GM13976 (cell line): Measurements from ENCODE around the gene OMA1.
A peak's percentile ranks its signal among the peaks of the same experiment; 100 is the strongest.
"Not testable (repeated sequence)": the region's sequence is repeated elsewhere in the genome, so short reads cannot be mapped to it uniquely, and the experiment has no call there.

ENCODE experiments used
- DNase-seq: peaks from one replicate; pipeline ENCODE4 v3.0.0; 2012; ENCODE audit warnings: low spot score
- in situ Hi-C: fragments of 300-500 bp; cut with MboI; formaldehyde crosslinking; loops from one replicate; pipeline ENCODE4 v1.12.0; 2022; ENCODE audit warnings: low sequenced_read_pairs, mixed read lengths, inconsistent platforms; ENCODE audit not compliant: unreplicated experiment
- TF ChIP-seq, protein P1 (sequence below): IDR thresholded peaks from 2 replicates; pipeline ENCODE4 v1.5.1; 2012; ENCODE audit warnings: borderline replicate concordance, mild to moderate bottlenecking; ENCODE audit not compliant: insufficient read depth; ENCODE audit errors: extremely low read depth, missing control alignments, control extremely low read depth

OMA1 gene

DNA sequence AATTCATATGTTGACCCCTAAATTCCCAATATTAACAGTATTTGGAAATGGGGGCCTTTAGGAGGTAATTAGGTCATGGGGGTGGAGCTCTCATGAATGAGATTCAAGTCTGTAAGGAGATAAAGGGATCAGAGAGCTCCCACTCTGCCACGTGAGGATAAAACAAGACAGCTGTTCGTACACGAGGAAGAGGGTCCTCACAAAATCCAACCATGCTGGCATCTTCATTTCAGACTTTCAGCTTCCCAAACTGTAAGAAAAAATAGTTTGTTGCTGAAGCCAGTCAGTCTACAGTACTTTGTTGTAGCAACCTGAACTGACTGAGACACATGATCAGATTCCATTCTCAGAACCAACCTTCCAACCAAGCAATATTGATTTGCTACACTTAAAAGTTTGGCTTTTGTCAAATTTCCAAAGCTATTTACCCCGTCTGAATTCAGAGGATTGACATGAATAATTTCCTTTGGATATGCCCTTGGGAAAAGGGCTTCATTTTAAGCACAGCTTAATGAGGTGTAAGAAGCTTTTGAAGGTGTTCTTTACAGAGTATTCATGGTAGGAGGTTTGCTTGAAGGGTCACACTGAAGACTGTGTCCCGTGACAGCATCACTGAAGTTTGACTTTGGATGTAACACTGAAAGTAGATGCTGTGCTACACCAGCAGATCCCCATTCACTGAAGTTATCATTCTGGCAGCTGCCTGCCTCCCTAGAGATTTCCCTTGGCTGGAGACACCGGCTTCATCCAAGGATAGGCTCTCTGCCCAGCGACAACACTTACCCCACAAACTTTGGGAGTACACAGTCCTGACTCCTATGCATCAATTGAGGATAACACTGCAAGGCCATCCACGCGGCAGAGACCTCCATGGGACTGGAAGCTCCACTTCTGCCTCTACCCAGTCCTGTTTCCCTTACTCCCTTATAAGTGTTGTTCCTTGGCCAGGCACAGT lies 4.9 kb upstream of the OMA1 start:
- in situ Hi-C loops = no loop called here

DNA sequence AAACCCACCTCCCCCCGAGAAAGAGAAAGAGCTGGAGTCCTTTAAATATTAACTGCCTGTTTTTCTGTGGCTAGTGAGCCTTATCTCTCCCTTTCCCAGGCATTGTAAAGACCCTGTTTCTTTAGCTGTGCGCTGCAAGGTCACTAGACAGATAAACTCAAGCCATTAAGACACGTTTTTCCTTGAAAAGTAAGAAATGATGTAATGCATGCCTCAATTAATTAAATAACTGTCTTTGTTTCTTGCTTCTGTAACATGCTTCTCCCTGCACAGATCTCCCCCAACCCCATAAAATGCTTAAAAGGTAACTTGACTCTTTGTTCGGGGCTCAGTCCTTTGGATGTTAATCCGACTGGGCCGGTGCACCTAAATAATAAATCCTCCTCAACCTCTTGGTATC lies 2.8 kb upstream of the OMA1 start:
- DNase-seq, in situ Hi-C loops: not testable (repeated sequence)

More for the DNA sequence above, 4.9 kb upstream of the OMA1 start:
- no peak for DNase-seq
- TF ChIP-seq, protein P1, sequence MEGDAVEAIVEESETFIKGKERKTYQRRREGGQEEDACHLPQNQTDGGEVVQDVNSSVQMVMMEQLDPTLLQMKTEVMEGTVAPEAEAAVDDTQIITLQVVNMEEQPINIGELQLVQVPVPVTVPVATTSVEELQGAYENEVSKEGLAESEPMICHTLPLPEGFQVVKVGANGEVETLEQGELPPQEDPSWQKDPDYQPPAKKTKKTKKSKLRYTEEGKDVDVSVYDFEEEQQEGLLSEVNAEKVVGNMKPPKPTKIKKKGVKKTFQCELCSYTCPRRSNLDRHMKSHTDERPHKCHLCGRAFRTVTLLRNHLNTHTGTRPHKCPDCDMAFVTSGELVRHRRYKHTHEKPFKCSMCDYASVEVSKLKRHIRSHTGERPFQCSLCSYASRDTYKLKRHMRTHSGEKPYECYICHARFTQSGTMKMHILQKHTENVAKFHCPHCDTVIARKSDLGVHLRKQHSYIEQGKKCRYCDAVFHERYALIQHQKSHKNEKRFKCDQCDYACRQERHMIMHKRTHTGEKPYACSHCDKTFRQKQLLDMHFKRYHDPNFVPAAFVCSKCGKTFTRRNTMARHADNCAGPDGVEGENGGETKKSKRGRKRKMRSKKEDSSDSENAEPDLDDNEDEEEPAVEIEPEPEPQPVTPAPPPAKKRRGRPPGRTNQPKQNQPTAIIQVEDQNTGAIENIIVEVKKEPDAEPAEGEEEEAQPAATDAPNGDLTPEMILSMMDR = no peak

DNA sequence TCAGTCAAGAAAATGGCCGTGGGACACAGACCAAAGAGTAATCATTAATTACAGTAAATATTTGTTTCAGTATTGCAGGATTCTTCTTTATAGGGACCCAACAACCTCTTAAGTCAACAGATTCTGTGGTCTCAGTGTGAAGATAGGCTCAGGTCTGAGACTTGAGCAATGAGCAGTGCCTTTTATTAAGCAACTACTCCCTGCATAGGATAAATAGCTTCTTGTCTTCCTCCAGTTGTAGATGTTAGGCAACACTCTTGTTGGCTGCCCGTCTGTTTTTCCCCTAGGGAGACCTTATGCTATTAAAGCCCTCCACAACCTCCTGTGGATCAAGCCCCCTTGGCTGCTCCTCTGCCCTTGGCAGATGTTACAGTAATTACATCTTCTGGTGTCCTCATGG lies 1.8 kb upstream of the OMA1 start:
- in situ Hi-C loops = no loop called here

DNA sequence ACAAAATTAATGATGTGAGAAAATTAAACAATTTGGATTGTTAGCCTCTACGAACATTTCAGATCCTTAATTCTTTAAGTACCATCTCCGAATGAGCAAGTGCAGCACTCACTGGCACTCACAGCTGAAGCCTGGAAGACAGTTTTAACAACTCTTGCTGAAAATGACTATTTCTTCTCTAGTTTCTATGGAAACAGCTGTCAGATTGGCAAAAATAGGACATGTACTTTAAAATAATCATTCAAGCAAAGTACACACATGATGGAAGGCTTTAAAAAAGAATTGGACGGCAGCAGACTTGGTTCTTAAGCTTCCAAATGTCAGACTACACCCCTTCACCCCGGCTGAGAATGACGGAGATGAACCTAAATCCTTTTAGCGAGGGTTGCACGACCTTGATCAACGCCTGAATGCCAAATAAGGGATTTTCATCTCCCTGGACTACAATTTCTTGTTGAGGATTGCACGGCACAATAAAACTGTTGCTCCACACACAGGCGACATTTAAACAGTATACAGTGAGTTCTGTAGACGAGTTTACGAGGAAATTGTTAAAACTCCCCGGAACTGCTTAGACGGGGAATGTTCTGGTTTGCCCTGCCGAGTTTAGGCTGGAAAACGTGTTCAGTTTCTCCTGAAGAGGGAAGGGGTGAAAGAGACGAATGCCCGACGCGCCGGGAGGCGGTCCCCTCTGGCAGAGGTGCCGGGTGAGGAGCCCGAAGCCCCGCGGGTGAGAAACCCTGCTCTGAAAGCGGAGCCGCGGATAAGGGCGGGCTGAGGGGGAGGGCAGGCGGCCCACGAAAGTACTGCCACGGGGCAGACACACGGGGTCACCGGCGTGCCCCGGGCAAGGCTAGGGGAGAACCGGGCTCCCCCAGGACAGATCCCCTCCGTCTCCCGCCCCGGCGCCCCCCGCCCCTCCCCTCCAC lies 671 bp downstream of the OMA1 start:
- DNase-seq = peak; percentile 59
- in situ Hi-C loops = no loop called here
- TF ChIP-seq, protein P1 = no peak

More for the DNA sequence above, 1.8 kb upstream of the OMA1 start:
- no peak for DNase-seq
- TF ChIP-seq, protein P1 = no peak

DNA sequence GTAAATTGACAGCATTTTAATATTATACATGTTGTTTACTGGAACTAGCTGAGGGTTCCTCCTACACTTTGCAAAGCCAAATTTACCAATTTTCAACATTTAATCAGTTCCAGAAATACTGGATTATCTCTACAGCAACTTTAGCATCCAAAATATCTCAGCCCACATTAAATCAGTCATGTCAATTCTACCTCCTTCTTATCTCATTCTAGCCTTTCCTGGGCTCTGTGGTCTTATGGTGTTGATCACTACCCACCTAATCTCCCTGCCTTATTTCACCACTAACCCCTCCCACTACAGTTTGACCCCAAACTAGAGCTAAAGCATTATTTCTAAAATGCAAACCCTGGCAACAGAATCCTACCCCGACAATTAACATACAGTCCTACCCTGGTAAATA lies 3.3 kb downstream of the OMA1 start:
- TF ChIP-seq, protein P1 = no peak
- in situ Hi-C loops = no loop called here
- DNase-seq = no peak

DNA sequence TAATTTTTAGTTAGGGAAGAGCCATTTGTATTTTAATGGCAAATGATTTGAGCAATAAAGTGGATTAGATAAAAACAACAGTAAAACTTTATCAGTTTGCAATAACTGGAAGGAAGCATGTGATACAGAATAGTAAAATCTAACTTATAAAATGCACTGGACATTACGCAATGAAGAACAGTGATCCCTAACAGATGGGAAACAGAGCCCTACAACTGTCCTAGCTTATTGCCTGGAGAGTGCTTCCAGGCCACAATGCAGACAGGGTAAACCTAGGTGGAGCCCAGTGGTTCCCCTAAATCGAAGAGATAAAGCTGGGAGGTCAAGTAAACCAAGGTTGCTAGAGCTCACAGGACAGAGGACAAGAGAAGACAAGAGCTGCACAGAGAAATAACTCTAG lies 7.0 kb downstream of the OMA1 start:
- in situ Hi-C loops = no loop called here
- TF ChIP-seq, protein P1 = no peak
- DNase-seq = no peak
